ENCODE data around the gene FOXP1.

DNA sequence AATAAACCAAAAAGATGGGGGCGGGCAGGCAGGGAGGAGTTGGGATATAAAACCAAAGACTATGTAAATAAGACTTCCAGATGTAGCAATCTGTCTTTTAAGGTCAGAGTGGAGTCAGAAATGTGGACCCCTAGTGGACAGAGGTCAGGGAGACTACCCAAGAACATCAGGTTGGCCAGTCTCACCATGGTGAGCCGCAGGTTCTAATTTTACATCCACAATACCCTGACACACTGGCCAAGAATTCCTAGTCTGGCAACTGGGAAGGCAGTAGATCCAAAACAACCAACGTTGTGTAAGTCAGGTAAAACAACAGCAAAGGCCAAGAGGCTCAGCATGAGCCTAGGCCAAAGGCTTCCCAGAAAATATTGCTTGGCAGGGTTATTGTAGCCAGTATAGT, 203.4 kb downstream of the FOXP1 start:
- TF ChIP-seq, protein P1, sequence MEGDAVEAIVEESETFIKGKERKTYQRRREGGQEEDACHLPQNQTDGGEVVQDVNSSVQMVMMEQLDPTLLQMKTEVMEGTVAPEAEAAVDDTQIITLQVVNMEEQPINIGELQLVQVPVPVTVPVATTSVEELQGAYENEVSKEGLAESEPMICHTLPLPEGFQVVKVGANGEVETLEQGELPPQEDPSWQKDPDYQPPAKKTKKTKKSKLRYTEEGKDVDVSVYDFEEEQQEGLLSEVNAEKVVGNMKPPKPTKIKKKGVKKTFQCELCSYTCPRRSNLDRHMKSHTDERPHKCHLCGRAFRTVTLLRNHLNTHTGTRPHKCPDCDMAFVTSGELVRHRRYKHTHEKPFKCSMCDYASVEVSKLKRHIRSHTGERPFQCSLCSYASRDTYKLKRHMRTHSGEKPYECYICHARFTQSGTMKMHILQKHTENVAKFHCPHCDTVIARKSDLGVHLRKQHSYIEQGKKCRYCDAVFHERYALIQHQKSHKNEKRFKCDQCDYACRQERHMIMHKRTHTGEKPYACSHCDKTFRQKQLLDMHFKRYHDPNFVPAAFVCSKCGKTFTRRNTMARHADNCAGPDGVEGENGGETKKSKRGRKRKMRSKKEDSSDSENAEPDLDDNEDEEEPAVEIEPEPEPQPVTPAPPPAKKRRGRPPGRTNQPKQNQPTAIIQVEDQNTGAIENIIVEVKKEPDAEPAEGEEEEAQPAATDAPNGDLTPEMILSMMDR (IDR thresholded peaks at IDR 0.05 in 4 of 5, conservative IDR thresholded peaks at IDR 0.05 in 1 of 5): peak in 3 of 5 experiments; percentile 22 to 31 (median 23)
- TF ChIP-seq POLR2A (IDR thresholded peaks at IDR 0.05): no peak
